ENCODE data around the gene MPDZ.

MPDZ gene

DNA sequence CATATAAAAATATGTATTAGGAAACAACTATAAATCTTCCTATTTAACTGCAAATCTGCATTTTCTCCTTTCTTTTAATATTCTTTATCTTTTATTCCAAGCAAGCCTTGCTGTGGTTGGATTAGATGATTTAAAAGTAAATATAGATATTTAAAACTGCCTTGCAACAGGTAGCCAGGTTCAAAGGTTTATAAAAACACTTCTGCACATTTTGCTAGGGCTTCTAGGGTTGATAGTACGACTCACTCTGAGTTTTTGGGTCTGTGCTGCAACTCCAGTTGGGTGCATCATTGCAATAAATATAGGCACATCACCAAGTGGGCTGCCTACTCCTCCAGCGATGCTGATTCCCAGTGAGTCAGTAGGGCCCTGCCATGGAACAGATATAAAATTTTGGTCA is 167.7 kb downstream of the MPDZ start:
- TF ChIP-seq, protein P1, sequence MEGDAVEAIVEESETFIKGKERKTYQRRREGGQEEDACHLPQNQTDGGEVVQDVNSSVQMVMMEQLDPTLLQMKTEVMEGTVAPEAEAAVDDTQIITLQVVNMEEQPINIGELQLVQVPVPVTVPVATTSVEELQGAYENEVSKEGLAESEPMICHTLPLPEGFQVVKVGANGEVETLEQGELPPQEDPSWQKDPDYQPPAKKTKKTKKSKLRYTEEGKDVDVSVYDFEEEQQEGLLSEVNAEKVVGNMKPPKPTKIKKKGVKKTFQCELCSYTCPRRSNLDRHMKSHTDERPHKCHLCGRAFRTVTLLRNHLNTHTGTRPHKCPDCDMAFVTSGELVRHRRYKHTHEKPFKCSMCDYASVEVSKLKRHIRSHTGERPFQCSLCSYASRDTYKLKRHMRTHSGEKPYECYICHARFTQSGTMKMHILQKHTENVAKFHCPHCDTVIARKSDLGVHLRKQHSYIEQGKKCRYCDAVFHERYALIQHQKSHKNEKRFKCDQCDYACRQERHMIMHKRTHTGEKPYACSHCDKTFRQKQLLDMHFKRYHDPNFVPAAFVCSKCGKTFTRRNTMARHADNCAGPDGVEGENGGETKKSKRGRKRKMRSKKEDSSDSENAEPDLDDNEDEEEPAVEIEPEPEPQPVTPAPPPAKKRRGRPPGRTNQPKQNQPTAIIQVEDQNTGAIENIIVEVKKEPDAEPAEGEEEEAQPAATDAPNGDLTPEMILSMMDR (IDR thresholded peaks at IDR 0.05) = no peak
- Histone ChIP-seq H3K4me1 (no peaks in the 10 kb centered on the region), H3K9me3 (ENCODE audit: control insufficient read depth, low read length) (no peaks in the 10 kb centered on the region), H3K9ac (no peak overlapping the region), H3K27ac (no peak overlapping the region), H2AFZ (no peak overlapping the region), H3K79me2 (no peaks in the 10 kb centered on the region), H3K36me3 (ENCODE audit: control insufficient read depth, insufficient read depth, low read length) (no peaks in the 10 kb centered on the region), H3K4me2 (ENCODE audit: low read length) (no peak overlapping the region), H3K27me3 (ENCODE audit: control insufficient read depth, insufficient read depth, low read length) (no peaks in the 10 kb centered on the region), H3K4me3 (ENCODE audit: low read depth, low read length) (no peak overlapping the region)

DNA sequence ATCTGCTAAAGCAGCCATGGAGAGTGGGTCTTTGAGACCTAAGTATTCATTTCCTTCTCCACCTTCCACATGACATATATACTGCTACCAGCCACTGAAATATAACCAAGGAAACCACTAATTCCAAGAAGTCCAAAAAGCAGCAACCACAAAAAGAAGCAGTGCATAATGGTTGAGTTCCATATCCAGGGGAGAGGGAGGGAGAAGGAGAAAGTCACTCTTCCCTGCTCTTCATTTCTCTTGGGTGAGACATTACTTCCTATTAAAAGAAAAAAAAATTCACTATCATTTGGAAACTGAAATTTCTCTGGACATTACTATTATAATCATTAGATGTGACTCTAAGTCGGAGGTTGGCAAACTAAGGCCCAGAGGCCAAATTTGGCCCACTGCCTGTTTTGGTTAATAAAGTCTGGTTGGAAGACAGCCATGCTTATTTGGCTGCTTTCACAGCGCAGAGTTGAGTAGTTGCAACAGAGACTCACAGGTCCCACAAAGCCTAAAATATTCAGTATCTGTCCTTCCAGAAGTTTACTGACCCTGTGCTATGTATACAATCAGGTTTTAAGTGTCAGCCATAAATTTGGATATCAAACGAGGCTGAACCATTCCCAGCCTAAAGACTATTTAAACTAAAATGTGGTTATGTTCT is 168.6 kb downstream of the MPDZ start:
- Histone ChIP-seq H3K36me3 (ENCODE audit: control insufficient read depth, insufficient read depth, low read length) (no peaks in the 10 kb centered on the region), H3K4me3 (ENCODE audit: low read depth, low read length) (no peak overlapping the region), H3K9me3 (ENCODE audit: control insufficient read depth, low read length) (no peaks in the 10 kb centered on the region), H3K27me3 (ENCODE audit: control insufficient read depth, insufficient read depth, low read length) (no peaks in the 10 kb centered on the region), H3K4me1 (no peaks in the 10 kb centered on the region), H3K79me2 (no peaks in the 10 kb centered on the region), H3K4me2 (ENCODE audit: low read length) (no peak overlapping the region), H3K9ac (no peak overlapping the region), H2AFZ (no peak overlapping the region), H3K27ac (no peak overlapping the region)
- TF ChIP-seq, protein P1 (IDR thresholded peaks at IDR 0.05) = no peak

DNA sequence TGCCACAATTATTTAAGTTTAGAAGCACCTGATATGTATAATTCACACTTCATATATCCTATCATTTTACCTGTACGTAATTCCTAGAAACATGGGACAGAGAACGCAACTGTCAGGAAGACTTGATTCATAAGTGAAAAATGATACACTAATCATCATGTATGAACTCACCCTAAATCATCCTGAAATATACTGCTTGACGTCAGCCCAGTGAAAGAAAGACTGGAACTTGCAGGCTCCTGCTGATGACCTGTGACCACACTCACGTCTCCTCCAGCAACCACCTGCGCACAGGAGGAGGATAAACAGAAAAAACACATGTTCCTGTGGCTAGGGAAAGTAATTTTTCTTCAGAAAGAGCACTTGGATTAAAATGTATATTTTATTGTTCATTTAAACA is 169.7 kb downstream of the MPDZ start:
- H2AFZ ChIP-seq = no peak overlapping the region
- no peaks in the 10 kb centered on the region for H3K36me3 ChIP-seq (ENCODE audit: control insufficient read depth, insufficient read depth, low read length)
- no peak overlapping the region for H3K4me2 ChIP-seq (ENCODE audit: low read length)
- TF ChIP-seq, protein P1 (IDR thresholded peaks at IDR 0.05) = no peak
- no peaks in the 10 kb centered on the region for H3K79me2 ChIP-seq
- H3K9ac ChIP-seq = no peak overlapping the region
- no peak overlapping the region for H3K27ac ChIP-seq
- H3K4me1 ChIP-seq = no peaks in the 10 kb centered on the region
- H3K4me3 ChIP-seq (ENCODE audit: low read depth, low read length) = no peak overlapping the region
- no peaks in the 10 kb centered on the region for H3K9me3 ChIP-seq (ENCODE audit: control insufficient read depth, low read length)
- H3K27me3 ChIP-seq (ENCODE audit: control insufficient read depth, insufficient read depth, low read length) = no peaks in the 10 kb centered on the region

DNA sequence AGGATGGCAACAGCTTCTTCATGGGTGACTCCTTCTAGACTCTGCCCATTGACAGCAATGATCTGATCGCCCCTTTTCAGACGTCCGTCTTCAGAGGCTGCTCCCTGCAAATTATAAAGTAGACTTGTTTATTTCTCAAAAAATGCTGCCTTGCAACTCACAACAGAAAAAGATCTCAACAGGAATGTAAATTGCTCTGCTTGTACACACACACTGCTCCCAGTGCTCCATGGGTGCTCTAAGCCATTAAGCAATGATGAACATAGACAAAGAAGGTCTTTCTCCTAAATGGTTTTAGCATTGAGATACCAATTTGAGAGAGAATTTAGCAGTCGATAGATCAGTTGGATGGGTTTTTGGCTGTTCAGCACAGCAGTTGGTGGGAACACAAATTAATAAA is 172.5 kb downstream of the MPDZ start:
- Histone ChIP-seq H3K27me3 (ENCODE audit: control insufficient read depth, insufficient read depth, low read length) (no peaks in the 10 kb centered on the region), H3K4me3 (ENCODE audit: low read depth, low read length) (no peak overlapping the region), H3K4me2 (ENCODE audit: low read length) (no peak overlapping the region), H3K79me2 (no peaks in the 10 kb centered on the region), H3K36me3 (ENCODE audit: control insufficient read depth, insufficient read depth, low read length) (no peaks in the 10 kb centered on the region), H2AFZ (no peak overlapping the region), H3K9me3 (ENCODE audit: control insufficient read depth, low read length) (no peaks in the 10 kb centered on the region), H3K4me1 (no peaks in the 10 kb centered on the region), H3K9ac (no peak overlapping the region), H3K27ac (no peak overlapping the region)
- TF ChIP-seq, protein P1 (IDR thresholded peaks at IDR 0.05) = no peak

DNA sequence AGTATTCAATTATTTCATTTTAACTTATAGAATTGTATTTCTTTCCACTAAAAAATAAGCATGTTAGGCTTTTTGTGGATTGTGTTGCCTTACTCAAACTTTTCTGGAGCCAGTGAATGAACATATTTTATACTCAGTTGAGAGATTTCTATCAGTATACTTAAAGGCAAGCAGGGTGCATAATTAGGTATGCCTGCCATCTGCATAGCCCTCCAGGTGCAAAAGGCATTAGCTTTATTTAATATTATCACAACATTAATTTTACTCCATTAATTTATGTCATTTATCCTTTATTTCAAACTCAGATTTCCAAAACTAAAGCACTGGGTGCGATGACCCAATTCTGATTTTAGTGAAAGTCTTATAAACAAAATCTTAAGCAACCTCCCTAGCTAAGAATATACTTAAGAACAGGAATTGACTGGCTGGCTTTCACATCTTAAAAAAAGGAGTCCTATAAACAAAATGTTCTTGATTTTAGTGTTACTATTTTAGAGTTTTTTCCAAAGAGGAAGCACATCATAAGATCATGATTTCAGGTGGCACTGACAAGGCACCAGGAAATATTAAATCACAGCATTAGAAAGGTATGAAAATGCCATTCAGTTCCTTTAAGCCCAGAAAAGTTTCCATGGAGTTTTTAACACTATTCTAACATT is 178.4 kb downstream of the MPDZ start:
- Histone ChIP-seq H3K9me3 (ENCODE audit: control insufficient read depth, low read length) (no peaks in the 10 kb centered on the region), H3K4me3 (ENCODE audit: low read depth, low read length) (no peak overlapping the region)

More for the DNA sequence above, 178.4 kb downstream of the MPDZ start:
- Histone ChIP-seq H3K4me1 (no peaks in the 10 kb centered on the region), H3K36me3 (ENCODE audit: control insufficient read depth, insufficient read depth, low read length) (no peaks in the 10 kb centered on the region), H2AFZ (no peak overlapping the region), H3K27me3 (ENCODE audit: control insufficient read depth, insufficient read depth, low read length) (no peaks in the 10 kb centered on the region), H3K79me2 (no peaks in the 10 kb centered on the region), H3K4me2 (ENCODE audit: low read length) (no peak overlapping the region), H3K27ac (no peak overlapping the region), H3K9ac (no peak overlapping the region)
- TF ChIP-seq, protein P1 (IDR thresholded peaks at IDR 0.05) = no peak
